MCF 10A (cell line): ENCODE measurements around the gene CD3G. TPM values are rescaled to one million over a fixed set of nuclear protein-coding genes. Genes with fewer than 3 reads are reported as not detected.

Experiments used
- BruUV-seq: library from RNA; stranded (reverse); fragments of 400-500 nt; replicated peaks from 2 replicates; lab custom pipeline; 2021; lab: Mats Ljungman, UMichigan
- CTCF ChIA-PET: fragments of 300-600 bp; sonication (Branson Sonifier 250); formaldehyde crosslinking; extraction: SDS; loops from one replicate; lab custom pipeline; 2021; ENCODE audit warnings: antibody characterized with exemption, inconsistent platforms; lab: Yijun Ruan, JAX
- POLR2A ChIA-PET: fragments of 300-600, 350-650 bp; sonication (Branson Sonifier 250); formaldehyde crosslinking; extraction: SDS; loops from one replicate; lab custom pipeline; 2020; ENCODE audit warnings: antibody characterized with exemption, inconsistent platforms; lab: Yijun Ruan, JAX
- DNase-seq: peaks from one replicate; pipeline ENCODE4 v3.0.0-alpha.2; 2018; ENCODE audit not compliant: unreplicated experiment
- H3K27ac Mint-ChIP-seq: one replicate; pipeline ENCODE4 v1.8.0; 2022; ENCODE audit warnings: mild to moderate bottlenecking, low read depth, mixed read lengths; ENCODE audit not compliant: unreplicated experiment
- H3K27me3 Mint-ChIP-seq: one replicate; pipeline ENCODE4 v1.8.0; 2022; ENCODE audit warnings: mixed read lengths; ENCODE audit not compliant: insufficient read depth, unreplicated experiment
- H3K36me3 Mint-ChIP-seq: one replicate; pipeline ENCODE4 v1.8.0; 2022; ENCODE audit warnings: mild to moderate bottlenecking, moderate library complexity, mixed read lengths; ENCODE audit not compliant: insufficient read depth, unreplicated experiment
- H3K4me1 Mint-ChIP-seq: one replicate; pipeline ENCODE4 v1.8.0; 2022; ENCODE audit warnings: mixed read lengths; ENCODE audit not compliant: insufficient read depth, unreplicated experiment
- H3K4me3 Mint-ChIP-seq: one replicate; pipeline ENCODE4 v1.8.0; 2022; ENCODE audit warnings: mild to moderate bottlenecking, moderate library complexity, mixed read lengths; ENCODE audit not compliant: unreplicated experiment
- H3K9me3 Mint-ChIP-seq: one replicate; pipeline ENCODE4 v1.8.0; 2022; ENCODE audit warnings: mixed read lengths; ENCODE audit not compliant: unreplicated experiment
- intact Hi-C: fragments of 100-400 bp; cut with micrococcal nuclease; formaldehyde crosslinking; loops from 2 replicates; pipeline ENCODE4 v1.14.1; 2022
- total RNA-seq: library from RNA; stranded (reverse); gene quantifications from 2 replicates; pipeline ENCODE4 v1.2.3, GENCODE V29; 2022
- TF ChIP-seq, protein P1 (sequence below): fragments of 200-600 bp; IDR thresholded peaks from one replicate; pipeline ENCODE4 v1.8.0; 2022; ENCODE audit warnings: antibody characterized with exemption, mild to moderate bottlenecking; ENCODE audit not compliant: unreplicated experiment

The CD3G gene
- total RNA-seq, 1 experiment from 2014 or later = not detected

DNA sequence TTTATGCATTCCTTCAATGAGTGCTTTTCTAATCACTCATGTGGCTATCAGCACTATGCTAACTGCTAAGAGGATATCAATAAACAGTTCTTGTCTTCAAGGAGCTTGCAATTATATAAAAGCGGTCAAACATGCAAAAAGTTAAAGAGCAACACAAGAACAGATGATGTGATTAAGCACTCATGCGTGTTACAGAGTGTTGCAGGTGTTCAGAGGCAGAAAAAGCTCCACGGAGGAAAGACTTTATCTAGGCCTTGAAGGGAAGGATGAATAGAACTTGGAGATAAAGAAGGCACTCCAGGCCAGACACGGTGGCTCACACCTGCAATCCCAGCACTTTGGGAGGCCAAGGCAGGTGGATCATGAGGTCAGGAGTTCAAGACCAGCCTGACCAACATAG lies 26.0 kb upstream of the CD3G start:
- CTCF ChIA-PET = interaction anchor here (0.6 kb wide), 1 partner anchor 161 kb away, joined by 3 read pairs; no protein-coding TSS in a partner anchor
- Mint-ChIP-seq H3K4me3 (no peak overlapping the region), H3K27ac (no peak overlapping the region), H3K36me3 (no peaks in the 10 kb centered on the region), H3K9me3 (no peaks in the 10 kb centered on the region), H3K27me3 (no peaks in the 10 kb centered on the region), H3K4me1 (peaks cover 13% of the 10 kb centered on the region)
- intact Hi-C loops = no loop called here
- BruUV-seq = no TSS peak
- no peak for DNase-seq
- POLR2A ChIA-PET = no interaction called here
- TF ChIP-seq, protein P1, sequence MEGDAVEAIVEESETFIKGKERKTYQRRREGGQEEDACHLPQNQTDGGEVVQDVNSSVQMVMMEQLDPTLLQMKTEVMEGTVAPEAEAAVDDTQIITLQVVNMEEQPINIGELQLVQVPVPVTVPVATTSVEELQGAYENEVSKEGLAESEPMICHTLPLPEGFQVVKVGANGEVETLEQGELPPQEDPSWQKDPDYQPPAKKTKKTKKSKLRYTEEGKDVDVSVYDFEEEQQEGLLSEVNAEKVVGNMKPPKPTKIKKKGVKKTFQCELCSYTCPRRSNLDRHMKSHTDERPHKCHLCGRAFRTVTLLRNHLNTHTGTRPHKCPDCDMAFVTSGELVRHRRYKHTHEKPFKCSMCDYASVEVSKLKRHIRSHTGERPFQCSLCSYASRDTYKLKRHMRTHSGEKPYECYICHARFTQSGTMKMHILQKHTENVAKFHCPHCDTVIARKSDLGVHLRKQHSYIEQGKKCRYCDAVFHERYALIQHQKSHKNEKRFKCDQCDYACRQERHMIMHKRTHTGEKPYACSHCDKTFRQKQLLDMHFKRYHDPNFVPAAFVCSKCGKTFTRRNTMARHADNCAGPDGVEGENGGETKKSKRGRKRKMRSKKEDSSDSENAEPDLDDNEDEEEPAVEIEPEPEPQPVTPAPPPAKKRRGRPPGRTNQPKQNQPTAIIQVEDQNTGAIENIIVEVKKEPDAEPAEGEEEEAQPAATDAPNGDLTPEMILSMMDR = no peak

DNA sequence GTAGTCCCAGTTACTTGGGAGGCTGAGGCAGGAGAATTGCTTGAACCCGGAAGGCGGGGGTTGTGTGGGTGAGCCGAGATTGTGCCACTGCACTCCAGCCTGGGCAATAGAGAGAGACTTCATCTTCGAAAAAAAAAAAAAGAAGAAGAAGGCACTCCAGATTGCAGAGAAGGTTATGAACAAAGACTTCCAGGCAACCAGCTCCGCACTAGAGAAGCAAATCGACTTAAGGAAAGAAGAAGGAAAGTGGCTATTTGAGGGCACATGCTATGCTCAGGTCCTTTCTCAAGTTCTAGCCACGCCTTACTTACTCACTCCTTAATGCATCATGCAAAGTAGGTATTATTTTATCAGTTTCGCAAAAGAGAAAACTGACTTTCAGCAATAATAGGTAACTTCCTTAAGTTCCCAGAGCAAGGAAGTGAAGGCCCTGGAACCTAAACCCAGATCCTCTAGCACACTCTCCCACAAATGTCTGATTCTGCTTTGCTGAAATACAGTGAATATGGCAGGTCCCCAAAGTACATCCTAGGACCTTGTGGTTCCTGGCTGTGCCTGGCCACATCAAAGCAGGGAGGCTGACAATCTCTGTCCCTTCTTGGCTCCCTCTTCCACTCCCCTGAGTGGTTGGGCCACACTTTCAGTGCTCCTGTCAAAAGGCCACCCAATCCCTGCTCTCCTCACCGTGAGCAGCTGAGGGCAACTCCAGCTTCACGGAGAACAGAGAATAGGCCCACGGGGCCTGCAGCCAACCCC lies 25.4 kb upstream of the CD3G start:
- POLR2A ChIA-PET = interaction anchor here (0.7 kb wide), 1 partner anchor 28 kb away, joined by 3 read pairs; no protein-coding TSS in a partner anchor
- DNase-seq = peak; percentile 4
- no TSS peak for BruUV-seq
- Mint-ChIP-seq H3K4me1 (peaks cover 13% of the 10 kb centered on the region), H3K36me3 (no peaks in the 10 kb centered on the region), H3K27me3 (no peaks in the 10 kb centered on the region), H3K9me3 (no peaks in the 10 kb centered on the region), H3K4me3 (no peak overlapping the region), H3K27ac (no peak overlapping the region)
- TF ChIP-seq, protein P1 = no peak
- CTCF ChIA-PET = no interaction called here
- intact Hi-C loops = no loop called here

DNA sequence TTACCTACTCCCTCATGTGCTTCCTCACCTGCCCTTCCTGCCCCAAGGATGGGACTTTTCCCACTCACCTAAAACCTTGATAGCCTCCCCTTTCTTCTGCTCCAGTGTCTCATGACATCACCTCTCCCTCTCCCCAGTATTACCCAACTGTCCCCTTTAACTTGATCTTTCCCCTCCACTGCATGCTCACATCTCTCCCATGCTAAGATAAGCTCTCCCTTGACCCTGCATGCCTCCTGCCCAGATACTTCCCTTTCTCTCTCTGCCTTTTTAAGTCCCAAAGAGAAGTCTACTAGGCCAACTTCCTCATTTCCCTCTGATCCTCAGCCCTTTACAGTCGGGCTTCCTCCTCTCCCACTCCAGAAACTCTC lies 24.8 kb upstream of the CD3G start:
- Mint-ChIP-seq H3K4me3 (no peak overlapping the region), H3K9me3 (no peaks in the 10 kb centered on the region), H3K4me1 (peaks cover 13% of the 10 kb centered on the region), H3K36me3 (no peaks in the 10 kb centered on the region), H3K27ac (no peak overlapping the region), H3K27me3 (no peaks in the 10 kb centered on the region)
- TF ChIP-seq, protein P1 = no peak
- no TSS peak for BruUV-seq
- DNase-seq = no peak
- intact Hi-C loops = no loop called here
- ChIA-PET CTCF (interaction anchor here (0.6 kb wide), 1 partner anchor 167 kb away, joined by 4 read pairs; no protein-coding TSS in a partner anchor), POLR2A (interaction anchor here (0.7 kb wide), 1 partner anchor 28 kb away, joined by 3 read pairs; no protein-coding TSS in a partner anchor)

DNA sequence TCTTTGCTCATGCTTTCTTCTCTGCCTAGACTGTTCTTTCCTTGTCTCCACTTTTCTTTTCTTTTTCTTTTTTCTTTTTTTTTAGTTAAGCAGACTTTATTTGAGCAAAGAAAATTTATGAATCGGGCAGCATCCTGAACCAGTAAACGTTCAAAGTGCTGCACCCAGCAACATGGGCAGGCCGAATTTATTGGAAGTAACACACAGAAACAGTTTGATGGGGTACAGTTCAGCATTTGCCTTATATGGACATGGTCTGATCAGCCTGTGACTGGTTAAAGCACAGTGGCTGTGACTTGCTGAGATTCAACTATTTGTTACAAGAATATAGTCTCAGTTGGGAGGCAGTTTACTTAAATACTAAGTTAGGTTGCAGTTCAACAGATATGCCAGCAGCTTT lies 23.6 kb upstream of the CD3G start:
- Mint-ChIP-seq H3K27ac (no peak overlapping the region), H3K36me3 (no peaks in the 10 kb centered on the region), H3K27me3 (no peaks in the 10 kb centered on the region), H3K4me1 (peaks cover 13% of the 10 kb centered on the region), H3K9me3 (no peaks in the 10 kb centered on the region), H3K4me3 (no peak overlapping the region)
- BruUV-seq = no TSS peak
- TF ChIP-seq, protein P1 = no peak
- CTCF ChIA-PET = no interaction called here
- DNase-seq = no peak
- POLR2A ChIA-PET = no interaction called here
- intact Hi-C loops = no loop called here
